Stimulated activated CD4-positive, alpha-beta T cell treated with anti-CD3 and anti-CD28 coated beads, Interleukin-12 subunit alpha, Interleukin-12 subunit beta, amount 100 ng/mL, for 4 hours (primary cell): Measurements from ENCODE around the gene ABHD14A.

ENCODE experiments used
- DNase-seq: peaks from one replicate; pipeline ENCODE4 v3.0.0-alpha.2; 2020

The ABHD14A gene

DNA sequence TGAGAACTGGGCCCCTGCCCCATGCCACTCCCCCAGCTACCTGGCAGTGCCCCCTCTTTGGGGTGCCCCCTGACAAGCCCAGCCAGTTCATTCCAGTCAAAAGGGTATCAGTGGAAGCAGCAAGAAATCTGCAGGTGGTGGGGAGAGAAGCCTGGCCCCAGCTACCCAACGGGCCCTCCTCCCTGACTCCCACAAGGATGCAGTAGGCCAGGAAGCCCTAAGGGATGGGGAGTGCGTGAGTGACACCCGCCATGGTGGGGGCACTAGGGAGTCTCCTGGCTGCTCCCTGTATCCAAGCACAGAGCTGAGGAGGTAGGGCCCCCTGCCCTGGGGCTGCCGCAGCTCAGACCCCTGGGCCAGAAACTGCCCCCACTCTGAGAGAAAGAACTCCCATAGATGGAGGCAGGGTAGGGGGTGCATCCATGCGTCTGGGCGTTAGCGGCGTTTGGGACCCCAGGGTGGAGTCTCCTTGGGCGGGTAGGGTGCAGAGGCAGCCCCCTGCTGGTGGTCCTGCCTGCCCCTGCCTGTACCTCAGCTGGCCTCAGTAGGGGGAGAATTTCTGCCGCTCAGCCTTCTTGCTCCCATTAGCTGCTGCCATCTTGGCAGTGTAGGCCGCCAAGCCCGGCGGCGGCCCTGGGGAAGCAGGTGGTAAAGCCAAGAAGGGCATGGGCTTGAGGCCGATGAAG lies 17.2 kb upstream of the ABHD14A start:
- DNase-seq, result no peak

- DNase-seq, result no peak
Measured at GRCh38 chr3:51958603-51959521, 16.0 kb upstream of the ABHD14A start.

GRCh38 chr3:51959651-51960050 lies 15.2 kb upstream of the ABHD14A start:
- no peak for DNase-seq

GRCh38 chr3:51960386-51960785 lies 14.5 kb upstream of the ABHD14A start:
- DNase-seq, result no peak

GRCh38 chr3:51961011-51961410 lies 13.9 kb upstream of the ABHD14A start:
- DNase-seq, result no peak

DNA sequence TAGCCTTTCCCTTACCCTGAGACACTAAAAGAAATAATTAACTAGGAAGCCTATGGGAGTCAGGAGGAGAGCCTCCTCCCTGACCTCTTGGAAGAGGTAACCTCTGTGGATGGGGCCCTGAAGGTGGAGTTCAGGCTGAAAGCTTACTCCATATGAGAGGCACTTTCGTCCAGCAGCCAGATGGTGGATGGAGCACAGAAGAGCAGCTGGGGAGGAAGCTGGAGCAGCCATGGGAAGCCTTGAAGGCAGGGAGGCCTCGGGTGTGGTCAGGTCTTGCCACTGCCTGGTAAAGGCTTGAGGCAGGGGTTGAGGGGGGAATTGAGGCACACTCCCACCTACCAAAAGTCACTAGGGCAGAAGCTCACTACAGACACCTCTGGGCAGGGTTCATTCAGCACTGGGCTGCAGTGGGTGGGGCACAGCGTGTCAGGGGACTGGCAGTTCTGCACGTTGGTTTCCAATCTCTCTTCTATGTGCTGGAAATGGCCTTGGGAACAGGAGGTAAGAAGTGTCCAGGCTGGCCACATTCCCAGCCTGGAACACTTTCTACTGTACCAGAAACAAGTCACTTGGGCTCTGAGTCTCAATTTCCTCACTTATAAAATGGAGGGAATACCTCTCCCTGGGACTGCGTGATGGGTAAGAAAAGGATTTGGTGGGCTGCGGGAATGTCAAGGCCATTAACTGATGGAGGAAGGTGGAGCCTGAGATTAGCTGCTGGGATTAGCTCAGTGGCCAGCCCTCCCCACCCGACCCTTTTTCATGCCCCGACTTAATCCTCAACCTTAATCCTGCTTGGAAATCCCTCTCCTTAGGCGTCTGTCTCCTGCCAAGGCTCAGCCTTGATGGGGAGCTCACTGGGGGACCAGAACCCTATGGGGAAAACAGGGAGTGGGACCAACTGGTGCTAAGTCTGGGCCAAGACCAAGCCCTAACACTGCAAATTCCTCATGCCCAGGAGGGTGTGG lies 13.0 kb upstream of the ABHD14A start:
- DNase-seq, result no peak

DNA sequence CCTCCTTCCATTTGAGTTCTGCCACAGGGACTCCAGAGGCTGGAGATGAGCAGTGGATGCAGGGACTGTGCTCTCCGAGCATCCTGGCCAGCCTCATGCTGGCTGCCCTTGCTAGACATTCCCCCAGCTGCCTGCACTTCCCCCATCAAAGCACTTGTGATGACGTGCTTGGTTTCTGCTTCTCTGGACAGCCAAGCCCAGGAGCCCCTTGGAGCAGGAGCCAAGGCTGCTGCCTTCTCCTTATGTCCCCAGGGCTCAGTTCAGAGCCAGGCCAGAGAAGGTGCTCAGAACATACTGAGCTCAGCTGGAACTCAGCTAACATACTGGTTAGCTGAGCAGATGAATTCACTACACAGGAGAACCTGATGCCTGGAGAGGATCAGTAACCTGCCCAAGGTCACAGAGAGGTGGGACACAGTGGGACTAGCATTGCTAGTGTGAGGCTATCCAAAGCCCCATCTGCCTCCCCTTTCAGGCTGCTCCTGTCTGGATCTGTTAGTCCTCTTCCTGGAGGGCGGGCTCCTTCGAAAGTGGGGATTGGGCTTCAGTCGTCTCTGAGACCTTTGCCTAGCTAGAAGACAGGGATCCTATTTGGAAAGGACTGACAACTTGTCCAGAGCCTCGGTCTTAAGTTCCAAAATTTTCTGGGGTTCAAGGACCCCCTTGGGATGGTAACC lies 11.9 kb upstream of the ABHD14A start:
- no peak for DNase-seq

DNA sequence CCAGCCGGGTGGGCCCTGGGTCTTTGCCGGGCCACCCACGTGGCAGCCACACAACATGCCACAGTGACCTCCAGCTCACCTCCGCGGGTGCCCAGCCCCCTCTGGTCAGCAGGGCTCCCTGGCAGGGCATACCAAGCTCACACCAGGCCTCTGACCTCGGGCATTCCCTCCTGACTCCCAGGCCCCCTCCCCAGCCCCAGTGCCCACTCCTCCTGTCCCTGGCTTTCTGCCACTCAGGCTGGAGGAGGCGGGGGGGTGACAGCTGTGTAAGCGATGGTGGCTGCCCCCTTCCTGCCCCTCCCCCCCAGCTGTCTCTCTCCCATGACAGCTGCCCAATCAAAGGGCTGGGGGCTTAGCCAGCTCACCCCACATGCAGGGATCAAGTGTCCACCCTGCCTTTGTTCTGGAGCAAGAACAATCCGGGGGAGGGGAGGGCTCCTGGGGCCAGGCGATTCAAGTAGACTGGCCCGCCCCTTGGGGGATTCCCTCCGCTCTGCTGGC lies 10.9 kb upstream of the ABHD14A start:
- DNase-seq, result no peak

DNA sequence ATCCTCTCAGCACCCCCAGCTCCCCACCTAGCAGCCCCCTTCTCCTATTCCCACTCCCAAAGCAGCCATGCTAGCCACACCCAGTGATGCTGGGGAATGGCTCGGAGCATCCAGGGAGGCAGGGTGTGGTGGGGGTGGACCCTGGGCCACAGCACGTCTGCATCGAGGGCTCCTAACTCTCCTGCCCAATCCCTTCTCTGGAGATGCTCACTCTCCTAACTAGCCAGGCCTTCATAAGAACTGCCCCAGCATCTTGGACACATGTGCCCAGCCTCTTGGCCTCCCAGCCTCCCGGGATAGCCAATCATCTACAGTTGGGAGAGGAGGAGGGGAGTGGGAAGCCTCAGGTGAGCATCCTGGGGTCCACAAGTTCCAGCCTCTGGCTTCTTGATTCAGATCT lies 10.3 kb upstream of the ABHD14A start:
- no peak for DNase-seq

DNA sequence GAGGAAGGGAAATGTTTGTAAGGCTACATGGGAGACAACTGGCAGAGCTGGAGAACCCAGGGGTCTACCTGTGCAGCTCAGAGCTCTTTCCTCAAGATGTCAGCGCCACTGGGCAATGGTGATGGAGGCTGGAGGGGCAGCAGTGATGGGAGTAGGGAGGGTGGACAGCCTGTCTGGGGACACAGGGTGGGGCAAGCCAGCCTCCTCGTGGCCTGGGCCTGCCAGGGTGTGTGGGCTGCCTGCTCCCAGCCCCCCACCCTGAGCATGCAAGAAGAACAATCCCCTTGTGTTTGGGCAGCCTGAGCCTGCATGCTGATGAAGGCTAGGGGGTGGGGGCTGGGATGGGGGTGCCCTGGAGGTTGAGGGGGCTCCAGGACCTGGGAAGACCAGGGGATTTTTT lies 8.8 kb upstream of the ABHD14A start:
- DNase-seq, result no peak

DNA sequence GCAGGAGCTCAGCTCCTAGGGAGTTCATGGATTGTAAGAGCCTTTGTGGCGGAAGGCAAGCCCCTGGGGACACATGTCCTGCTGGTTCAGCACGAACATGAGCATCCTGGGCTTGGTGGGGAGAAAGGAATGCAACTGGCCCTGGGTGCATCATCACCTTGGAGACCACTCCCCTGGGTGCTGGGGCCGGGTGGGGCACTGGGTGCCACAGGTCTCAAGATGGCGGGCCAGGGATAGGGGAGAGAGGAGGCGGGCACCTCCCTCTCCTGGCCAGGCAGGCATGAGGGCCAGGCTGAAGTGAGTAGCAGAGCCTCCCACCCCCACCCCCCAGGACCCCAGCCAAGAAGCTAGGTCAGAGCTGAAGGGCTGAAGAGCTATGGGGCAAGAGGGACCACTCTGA lies 8.4 kb upstream of the ABHD14A start:
- no peak for DNase-seq

DNA sequence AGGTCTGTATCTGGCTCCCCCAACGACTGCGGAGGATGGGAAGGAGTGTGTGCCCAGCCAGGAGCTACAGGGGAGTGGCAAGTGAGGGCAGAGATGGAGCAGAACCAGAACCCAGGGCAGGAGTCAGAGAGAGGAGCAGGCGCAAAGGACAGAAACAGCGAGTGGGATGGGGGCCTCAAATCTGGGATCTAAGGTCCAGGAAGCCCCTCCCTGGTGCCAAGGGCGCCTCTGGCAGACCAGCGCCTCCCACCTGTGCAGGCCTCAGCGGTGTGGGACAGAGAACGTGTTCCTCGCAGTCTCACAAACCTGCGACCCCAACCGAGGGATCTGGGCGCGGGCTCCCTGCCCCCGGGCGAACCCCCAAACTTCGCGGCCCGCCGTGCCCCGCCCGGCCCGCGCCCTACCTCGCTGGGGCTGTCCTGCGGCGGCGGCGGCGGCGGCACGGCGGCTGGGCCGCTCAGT lies 7.9 kb upstream of the ABHD14A start:
- DNase-seq, result no peak

DNA sequence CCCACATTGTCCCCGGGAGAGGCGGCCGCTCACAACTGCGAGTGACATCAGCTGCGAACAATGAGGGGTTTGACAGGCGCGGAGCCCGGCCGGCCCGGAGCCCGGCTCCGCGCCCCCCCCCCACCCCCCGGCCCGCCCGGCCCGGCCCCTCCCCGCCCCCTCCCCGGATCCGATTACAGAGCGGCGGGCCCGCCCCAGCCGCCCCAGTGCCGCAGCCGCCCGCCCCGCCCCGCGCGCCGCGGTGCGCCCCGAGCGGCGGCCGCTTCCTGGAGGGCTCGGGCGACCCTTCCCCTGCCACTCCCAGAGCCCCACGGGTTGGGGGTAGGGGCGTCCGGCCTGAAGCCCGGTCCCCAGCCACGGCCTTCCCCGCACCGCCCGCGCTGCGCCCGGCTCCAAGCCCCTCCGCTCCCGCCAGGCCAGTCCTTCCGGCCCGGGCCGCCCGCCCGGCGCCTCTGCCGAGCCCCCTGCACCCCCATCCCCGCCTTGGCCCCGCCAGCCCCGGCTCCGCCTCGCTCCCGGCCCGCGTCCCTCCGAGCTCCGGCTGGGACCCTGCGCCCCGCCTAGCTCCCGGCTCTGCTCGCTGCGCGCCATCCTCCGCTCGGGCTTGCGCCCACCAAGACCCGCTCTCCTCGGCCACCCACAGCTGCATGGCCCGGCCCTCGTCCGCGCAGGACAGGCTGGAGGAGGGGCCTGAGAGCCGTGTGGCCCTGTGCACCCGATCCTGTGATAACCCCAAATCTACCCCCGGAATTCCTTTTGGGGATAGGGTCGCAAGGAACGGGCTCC lies 7.3 kb upstream of the ABHD14A start, which contains the start of gene PCBP4:
Gene PCBP4, minus strand, starts transcription at position 71 of the 786 bp plus-strand sequence. CDS start 6,214 bp downstream, outside the sequence.
- peak; percentile 51 for DNase-seq

- DNase-seq, result no peak
Measured at GRCh38 chr3:51968170-51968775, 6.6 kb upstream of the ABHD14A start.

GRCh38 chr3:51968883-51969678 lies 5.8 kb upstream of the ABHD14A start:
- DNase-seq, result no peak

DNA sequence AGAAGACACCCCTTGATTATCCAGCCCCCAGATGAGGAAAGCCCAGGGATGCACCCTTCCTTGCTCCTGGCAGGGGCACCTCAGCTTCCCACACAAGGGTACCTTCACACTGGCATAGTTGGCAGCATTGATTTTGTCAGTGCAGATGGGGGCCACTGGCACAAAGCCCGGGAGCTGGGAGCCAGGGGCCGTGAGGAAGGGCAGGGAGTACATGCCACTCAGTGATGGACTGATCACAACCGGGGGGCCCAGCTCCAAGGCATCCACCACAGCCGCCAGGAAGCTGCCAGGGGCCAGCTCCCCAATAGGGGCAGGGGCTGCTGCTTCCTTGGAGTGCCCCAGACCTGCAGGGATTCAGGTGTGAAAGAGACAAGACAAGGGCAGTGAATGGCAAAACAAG lies 5.0 kb upstream of the ABHD14A start:
- DNase-seq, result no peak

DNA sequence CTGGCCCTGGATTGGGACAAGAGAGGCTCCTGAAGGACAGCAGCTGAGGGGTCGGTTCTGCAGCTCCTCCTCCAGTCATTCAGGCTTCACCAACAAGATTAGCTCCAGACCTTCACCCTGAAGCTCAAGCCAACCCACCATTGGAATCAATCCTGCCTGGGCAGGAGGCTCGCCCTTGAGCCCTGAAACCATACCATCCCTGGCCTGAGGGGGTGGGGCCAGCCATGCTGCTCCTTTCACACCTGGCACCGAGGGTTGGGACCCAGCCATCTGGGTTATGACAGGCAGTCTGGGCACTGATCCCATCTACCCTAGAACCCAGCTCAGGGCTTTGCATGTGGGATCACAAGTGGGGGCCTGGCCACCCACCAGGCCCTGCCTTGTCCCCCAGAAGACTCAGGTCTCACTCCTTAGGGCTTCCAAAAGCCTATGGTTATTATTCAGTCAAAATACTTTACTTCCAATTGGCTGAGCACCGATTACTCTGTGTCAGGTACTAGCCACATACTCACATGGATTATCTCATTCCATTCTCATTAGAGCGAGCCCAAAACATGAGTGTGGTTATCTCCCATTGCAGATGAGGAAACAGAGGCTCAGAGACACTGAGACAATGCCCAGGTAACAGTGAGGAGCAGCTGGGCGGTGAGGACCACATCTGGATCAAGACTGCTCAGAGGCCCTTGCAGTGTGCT lies 4.1 kb upstream of the ABHD14A start:
- DNase-seq, result no peak

DNA sequence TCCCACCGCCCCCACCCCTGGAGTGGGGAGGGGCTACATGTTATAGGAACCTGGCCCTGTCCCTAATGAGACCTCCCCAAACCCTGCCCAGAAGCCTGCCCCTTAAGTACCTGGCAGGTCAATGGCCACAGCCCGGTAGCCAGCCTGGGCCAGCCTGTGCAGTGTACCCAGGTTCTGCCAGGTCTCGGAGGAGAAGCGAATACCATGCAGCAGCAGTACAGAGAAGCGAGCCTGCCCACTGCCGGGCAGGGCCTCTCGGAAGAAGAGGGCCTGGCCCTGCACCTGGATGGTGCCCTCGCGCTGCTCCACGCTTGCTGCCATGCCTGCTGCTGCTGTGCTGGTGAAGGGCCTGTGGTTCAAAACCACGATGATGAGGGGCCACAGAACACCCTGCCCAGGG lies 3.5 kb upstream of the ABHD14A start:
- no peak for DNase-seq

DNA sequence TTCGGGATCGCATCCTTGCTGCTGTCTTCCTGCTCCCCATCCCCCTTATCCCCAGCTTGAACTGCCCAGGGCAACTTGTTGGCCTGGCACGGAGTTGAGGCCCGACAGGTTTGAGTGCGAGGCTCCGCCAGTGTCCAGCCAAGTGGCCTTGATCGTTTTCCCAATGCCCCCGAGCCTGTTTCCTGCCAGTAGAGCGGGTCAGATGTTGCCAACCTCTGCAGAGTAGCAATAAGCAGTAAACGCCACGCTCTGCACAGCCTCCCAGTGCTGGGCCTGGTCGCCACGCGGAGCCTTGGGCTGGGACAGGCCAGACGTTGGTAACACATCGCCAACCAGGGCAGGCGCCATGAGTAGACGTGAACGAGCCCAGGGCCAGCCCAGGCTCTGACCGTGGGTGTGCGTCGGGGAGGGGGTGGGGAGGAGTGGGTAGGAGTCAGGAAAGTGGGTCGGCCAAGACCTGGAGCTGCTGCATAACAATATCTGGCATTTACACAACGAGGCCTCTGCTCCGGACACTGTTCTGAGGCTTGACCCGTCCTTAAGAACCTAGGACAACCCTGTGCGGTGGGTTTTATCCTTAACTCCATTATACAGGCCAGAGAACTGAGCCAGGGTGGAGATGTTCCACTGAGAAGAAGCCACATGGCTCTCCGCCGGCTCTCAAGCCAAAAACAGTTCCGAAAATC lies 444 bp upstream of the ABHD14A start:
- DNase-seq, result no peak
